OCI-LY7 (cell line): Measurements from ENCODE around the gene ZNF771.

Experiments
- EZH2phosphoT487 ChIP-seq: fragments of 200-600 bp; sonication (generic); IDR thresholded peaks from 2 replicates; pipeline ENCODE4 v1.6.1; 2018; ENCODE audit warnings: low read depth, borderline replicate concordance, mild to moderate bottlenecking, mixed run types, antibody characterized with exemption, low read length, moderate library complexity, mixed read lengths
- TF ChIP-seq, protein P1 (sequence below): fragments of 200-600 bp; sonication (generic); conservative IDR thresholded peaks from 2 replicates; pipeline ENCODE4 v1.5.1; 2014; ENCODE audit warnings: mild to moderate bottlenecking, antibody characterized with exemption, low read length, moderate library complexity, mixed read lengths

GRCh38 chr16:30399435-30400186 lies 7.8 kb upstream of the ZNF771 start:
- TF ChIP-seq, protein P1, sequence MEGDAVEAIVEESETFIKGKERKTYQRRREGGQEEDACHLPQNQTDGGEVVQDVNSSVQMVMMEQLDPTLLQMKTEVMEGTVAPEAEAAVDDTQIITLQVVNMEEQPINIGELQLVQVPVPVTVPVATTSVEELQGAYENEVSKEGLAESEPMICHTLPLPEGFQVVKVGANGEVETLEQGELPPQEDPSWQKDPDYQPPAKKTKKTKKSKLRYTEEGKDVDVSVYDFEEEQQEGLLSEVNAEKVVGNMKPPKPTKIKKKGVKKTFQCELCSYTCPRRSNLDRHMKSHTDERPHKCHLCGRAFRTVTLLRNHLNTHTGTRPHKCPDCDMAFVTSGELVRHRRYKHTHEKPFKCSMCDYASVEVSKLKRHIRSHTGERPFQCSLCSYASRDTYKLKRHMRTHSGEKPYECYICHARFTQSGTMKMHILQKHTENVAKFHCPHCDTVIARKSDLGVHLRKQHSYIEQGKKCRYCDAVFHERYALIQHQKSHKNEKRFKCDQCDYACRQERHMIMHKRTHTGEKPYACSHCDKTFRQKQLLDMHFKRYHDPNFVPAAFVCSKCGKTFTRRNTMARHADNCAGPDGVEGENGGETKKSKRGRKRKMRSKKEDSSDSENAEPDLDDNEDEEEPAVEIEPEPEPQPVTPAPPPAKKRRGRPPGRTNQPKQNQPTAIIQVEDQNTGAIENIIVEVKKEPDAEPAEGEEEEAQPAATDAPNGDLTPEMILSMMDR: no peak
- no peak for TF ChIP-seq EZH2phosphoT487
